Ishikawa (cell line): Measurements from ENCODE around the gene TUB.

Experiments
- RAD21 ChIP-seq: IDR thresholded peaks from 2 replicates; pipeline ENCODE4 v1.6.1; 2012; ENCODE audit warnings: low read depth
- TAF1 ChIP-seq: IDR thresholded peaks from 2 replicates; pipeline ENCODE4 v1.6.1; 2012; ENCODE audit warnings: low read depth, mild to moderate bottlenecking
- YY1 ChIP-seq: IDR thresholded peaks from 2 replicates; pipeline ENCODE4 v1.6.1; 2012; ENCODE audit warnings: low read depth
- ZBTB7A ChIP-seq: IDR thresholded peaks from 2 replicates; pipeline ENCODE4 v1.6.1; 2012; ENCODE audit warnings: low read depth

- TF ChIP-seq YY1 (no peak), TAF1 (no peak), ZBTB7A (no peak), RAD21 (no peak)
Observed at GRCh38 chr11:8080069-8080670, 841 bp upstream of the TUB start.
